KOPT-K1 (cell line): Measurements from ENCODE around the gene MBOAT1.

Experiments
- H3K27ac ChIP-seq: fragments of 200-600 bp; sonication (generic); 2 replicates; pipeline ENCODE4 v1.5.1; 2016; ENCODE audit warnings: antibody characterized with exemption, mild to moderate bottlenecking, low read depth, low read length; ENCODE audit not compliant: poor library complexity, severe bottlenecking
- H3K36me3 ChIP-seq: fragments of 200-600 bp; sonication (generic); 2 replicates; pipeline ENCODE4 v1.5.1; 2017; ENCODE audit warnings: antibody characterized with exemption, mild to moderate bottlenecking, low read length, moderate library complexity; ENCODE audit not compliant: insufficient read depth
- H3K9me3 ChIP-seq: fragments of 200-600 bp; sonication (generic); 2 replicates; pipeline ENCODE4 v1.5.1; 2017; ENCODE audit warnings: antibody characterized with exemption, low read length, mild to moderate bottlenecking; ENCODE audit not compliant: insufficient read depth, poor library complexity, severe bottlenecking

The MBOAT1 gene

DNA sequence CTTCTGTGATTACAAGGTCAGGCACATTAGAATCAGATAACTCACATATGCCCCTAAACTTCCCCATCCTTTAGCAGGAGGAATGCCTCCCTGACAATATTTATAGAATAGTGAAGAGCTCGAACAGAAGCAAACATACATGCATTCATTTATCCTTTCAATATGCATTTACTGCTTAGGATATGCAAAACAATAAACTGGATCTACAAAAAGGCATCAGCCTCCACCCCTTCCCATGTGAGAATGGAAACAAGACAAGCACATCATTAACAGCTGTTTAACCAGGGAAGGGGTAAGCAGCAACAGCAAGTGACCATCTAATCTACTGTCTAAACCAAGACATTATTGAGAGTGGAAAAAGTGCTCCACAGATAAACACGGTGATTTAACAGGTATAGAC, 107.6 kb downstream of the MBOAT1 start:
- Histone ChIP-seq H3K36me3 (peaks cover 40% of the 10 kb centered on the region), H3K27ac (no peak overlapping the region)

DNA sequence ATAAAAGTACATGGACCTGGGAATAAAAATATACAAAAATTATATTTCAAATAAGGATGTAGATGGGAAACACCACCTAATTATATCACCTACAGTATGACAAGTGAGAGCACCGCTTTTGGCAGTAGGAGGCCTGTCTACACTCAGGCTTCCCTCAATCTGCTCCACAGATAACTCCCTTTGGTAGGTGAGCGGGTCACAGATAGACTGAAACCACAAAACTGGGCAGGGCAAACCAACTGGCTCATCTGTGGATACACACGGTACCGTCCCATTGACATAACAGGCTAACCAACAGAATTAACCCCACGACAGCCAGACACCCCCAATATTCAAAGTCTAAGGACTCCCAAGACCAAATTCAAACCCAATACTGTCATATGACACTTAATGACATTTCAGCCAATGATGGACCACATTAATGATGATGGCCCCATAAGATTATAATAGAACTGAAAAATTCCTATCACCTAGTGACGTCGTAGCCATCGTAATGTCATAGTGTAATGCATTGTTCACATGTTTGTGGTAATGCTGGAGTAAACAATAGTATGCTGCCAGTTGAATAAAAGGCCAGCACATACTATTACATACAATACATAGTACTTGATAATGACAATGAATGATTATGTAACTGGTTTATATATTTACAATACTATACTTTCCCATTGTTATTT, 109.7 kb downstream of the MBOAT1 start:
- Histone ChIP-seq H3K9me3 (no peaks in the 10 kb centered on the region), H3K36me3 (peaks cover 20% of the 10 kb centered on the region), H3K27ac (no peak overlapping the region)

More for the DNA sequence above, 107.6 kb downstream of the MBOAT1 start:
- H3K9me3 ChIP-seq: no peaks in the 10 kb centered on the region

DNA sequence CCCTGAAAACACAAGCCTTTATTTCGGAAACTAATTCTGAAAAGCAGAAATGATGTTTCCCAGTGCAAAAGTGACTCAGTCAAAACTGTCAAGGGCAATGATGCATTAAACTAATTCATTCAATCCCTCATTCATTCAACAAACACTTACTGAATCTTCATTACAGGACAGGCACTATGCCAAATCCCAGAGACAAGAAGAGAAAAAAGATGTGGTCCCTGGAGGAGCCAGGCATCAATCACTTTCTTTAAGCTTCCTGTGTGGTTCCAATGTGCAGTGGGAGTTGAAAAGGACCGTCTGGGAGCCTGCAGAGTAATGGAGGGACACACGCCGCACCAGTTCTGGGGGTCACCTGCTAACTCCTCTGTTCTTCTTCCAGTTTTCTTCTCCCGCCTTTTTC, 113.1 kb downstream of the MBOAT1 start:
- Histone ChIP-seq H3K27ac (no peak overlapping the region), H3K36me3 (peaks cover 14% of the 10 kb centered on the region), H3K9me3 (no peaks in the 10 kb centered on the region)

DNA sequence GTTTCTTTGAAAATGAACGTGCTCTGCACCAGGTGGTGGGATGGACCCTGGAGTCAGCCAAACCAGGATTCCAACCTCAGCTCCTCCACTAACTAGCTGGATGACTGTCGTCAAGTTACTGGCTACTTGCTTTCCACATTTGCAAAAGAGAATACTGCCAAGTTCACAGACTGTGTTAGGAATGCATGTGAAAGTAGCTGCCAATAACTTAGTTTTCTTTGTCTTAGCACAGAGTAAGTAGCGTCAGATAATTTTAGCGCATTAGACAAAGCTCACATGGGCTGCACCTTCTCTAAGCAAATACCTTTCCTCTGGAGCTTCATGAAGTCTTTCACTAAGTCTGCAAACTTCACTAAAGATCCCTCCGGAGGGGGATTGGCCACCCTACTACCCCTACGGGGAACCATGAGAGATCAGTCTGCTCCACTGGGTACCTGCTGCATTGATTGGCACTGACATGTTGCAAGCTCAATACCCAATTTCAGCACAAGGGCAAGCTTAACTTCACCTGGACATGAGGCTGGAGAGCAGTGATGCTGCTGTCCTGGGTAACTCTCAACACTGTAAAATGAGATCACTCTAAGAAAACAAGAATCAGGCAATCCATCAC, 113.9 kb downstream of the MBOAT1 start:
- H3K9me3 ChIP-seq: no peaks in the 10 kb centered on the region
- no peak overlapping the region for H3K27ac ChIP-seq

DNA sequence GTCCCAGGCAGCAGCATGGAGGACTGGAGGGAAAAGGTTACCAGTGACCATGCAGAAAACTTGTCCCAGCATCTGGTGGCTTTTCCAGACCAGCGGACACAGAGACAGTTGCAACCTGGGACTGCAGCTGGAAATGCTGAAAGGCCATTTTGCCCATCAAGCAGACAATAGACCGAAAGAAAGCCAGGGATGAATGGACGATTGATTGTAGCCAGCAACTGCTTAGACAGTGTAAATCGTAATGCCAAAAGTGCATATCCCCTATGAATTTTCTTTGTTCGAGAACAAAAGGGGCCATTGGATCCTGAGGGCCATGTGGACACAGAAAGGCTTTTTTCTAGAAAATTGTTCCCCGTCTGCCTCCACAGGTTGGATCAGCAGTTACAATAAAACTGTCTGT, 115.7 kb downstream of the MBOAT1 start:
- Histone ChIP-seq H3K36me3 (peaks cover 7% of the 10 kb centered on the region; the same call in 1 of the 2 replicates), H3K9me3 (no peaks in the 10 kb centered on the region), H3K27ac (no peak overlapping the region)

More for the DNA sequence above, 113.9 kb downstream of the MBOAT1 start:
- H3K36me3 ChIP-seq: peaks cover 13% of the 10 kb centered on the region

DNA sequence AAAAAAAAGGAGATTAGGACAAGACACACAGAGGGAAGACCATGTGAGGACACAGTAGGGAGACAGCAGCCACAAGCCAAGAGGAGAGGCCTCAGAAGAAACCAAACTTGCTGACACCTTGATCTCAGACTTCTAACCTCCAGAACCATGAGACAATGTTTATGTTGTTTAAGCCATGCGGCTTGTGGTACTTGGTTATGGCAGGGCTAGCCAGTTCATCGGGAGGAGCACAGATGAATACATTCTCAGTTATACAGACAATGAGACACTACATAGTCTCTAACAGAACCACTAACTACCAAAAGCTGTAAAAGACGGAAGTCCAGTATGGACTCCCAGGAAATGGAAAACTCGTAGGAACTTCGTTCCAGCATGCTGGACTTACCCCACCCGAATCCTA, 116.8 kb downstream of the MBOAT1 start:
- H3K27ac ChIP-seq: no peak overlapping the region
- H3K9me3 ChIP-seq: no peaks in the 10 kb centered on the region
- H3K36me3 ChIP-seq: no peaks in the 10 kb centered on the region

DNA sequence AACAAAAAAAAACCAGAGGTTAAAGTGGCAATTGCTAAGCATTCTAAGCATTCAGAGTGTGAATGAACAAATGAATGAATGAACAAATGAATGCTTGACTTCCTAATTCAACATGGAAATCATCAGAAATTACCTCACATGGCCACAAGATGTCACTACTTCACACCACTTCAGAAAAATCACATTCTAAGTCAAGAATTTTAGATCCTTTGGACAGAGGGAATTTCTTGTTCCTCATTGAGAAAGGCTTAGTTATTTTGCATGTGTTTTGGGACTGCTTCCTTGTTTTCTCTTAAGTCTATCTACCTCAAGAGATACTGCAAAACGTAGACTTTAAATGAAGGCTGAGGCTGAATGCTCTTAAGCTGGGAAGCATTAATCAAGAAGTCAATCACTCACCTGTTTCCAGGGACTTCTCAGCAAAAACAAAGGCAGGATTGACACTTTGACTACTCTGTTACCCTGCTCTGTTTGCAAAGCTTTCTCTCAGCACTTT, 120.2 kb downstream of the MBOAT1 start:
- Histone ChIP-seq H3K27ac (no peak overlapping the region), H3K36me3 (no peaks in the 10 kb centered on the region), H3K9me3 (peaks cover 4% of the 10 kb centered on the region)

DNA sequence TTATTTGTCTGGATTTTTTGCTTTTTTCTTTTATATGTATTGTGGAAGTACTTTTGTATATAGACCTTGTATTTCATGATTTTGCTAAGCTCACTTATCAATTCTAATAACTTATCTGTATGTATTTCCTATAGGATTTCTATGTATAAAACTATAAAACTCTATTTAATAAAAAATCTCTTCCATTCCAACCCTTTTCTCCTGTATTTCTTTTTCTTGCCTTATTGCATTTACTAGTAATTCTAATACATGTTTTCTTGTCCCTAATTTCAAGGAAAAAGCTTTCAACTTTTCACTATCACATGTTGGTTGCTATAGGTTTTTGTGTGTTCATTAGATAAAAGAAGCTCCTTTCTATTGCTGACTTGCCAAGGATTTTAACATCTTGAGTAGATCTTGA, 125.3 kb downstream of the MBOAT1 start:
- Histone ChIP-seq H3K9me3 (peaks cover 16% of the 10 kb centered on the region), H3K27ac (no peak overlapping the region), H3K36me3 (no peaks in the 10 kb centered on the region)

DNA sequence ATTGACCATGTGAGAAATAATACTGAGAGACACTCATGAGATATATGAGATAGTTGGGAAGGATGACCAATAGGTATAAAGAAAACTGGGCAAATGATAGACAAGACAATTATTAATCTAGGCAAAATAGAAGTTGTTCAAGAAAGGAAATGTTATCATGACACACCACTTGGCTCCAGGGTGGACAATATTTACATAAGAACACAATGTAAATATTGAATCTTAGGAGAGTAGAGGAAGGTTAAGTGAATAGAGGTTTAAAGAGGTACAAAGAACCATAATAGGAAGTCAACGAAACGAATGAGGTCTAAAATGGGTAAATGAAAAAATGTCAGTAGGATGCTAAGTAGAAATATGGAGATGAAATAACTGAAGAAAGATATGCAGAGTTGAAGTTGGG, 126.5 kb downstream of the MBOAT1 start:
- Histone ChIP-seq H3K36me3 (no peaks in the 10 kb centered on the region), H3K9me3 (peaks cover 16% of the 10 kb centered on the region), H3K27ac (no peak overlapping the region)

DNA sequence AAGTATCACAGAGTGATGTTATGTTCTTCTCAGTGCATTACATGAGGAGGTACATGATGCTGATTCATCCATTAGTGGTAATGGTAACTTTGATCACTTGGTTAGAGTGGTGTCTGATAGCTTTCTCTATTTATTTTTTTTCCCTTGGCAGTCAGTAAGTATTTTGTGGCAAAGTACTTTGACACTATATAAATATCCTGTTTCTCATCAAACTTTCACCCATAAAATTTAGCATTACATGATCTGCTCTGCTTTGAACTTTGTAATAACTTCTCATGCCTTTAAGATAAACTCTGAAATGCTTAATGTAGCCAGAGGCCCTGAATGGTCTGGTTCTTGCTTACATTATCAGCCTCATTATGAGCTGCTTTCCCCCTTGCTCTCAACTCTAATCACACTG, 127.9 kb downstream of the MBOAT1 start:
- Histone ChIP-seq H3K9me3 (peaks cover 16% of the 10 kb centered on the region), H3K27ac (no peak overlapping the region), H3K36me3 (no peaks in the 10 kb centered on the region)

DNA sequence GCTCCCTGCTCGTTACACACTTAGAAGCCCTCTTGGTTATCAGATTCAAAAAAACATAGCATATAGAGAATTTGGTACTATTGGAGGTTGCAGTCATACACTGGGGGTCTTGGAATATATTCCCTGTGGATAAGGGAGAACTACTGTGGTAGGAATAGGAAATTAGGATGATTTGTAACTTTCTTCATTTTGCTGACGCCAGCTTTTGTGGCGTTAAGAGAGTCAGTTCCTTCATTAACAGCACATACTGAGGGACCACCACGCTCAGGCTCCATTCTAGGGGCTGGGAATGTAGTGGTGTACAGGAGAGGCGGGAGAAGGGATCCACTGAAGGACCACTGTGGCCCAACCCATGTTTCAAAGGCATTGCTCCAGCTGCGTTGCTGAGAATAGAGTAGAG, 140.3 kb downstream of the MBOAT1 start:
- H3K36me3 ChIP-seq: no peaks in the 10 kb centered on the region
- H3K9me3 ChIP-seq: peaks cover 14% of the 10 kb centered on the region
- no peak overlapping the region for H3K27ac ChIP-seq

DNA sequence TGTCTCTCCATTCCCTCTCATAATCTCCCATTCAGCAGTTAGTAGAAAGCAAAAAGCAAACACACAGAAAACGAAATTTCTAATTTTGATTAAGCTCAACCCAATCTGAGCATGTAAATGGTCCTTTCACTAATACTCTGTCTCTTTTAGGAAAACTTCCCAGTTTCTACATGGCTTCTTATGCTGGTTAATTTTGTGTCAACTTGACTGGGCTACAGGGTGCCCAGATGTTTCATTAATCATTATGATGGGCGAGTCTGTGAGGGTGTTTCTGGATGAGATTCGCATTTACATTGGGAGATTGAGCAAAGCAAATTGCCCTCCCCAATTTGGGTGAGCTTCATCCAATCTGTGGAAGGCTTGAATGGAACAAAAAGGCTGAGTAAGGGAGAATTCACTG, 142.2 kb downstream of the MBOAT1 start:
- Histone ChIP-seq H3K27ac (no peak overlapping the region), H3K9me3 (peaks cover 7% of the 10 kb centered on the region), H3K36me3 (no peaks in the 10 kb centered on the region)

DNA sequence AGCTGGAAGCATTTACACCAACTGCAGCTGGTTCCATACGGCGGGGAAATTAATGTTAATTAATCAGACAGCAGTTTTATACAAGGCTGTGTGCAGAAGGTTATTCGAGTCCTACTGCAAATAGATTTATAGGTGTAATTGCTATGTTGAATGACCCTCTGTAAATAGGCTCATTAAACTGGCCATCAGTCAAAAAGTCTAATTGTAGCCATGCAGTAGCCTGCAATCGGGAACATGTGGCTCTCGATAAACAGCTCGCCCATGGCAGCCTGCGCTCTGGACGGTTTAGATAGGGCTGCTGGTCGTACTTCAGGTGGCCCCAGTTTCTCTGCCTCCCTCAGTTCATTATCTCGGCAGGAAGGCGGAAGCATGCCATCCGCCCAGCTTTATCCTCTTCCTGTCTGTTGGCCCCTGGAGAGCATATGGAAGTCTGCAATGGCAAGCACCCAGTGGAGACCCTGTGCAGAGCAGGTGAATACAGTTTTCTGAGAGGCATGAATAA, 143.2 kb downstream of the MBOAT1 start:
- Histone ChIP-seq H3K9me3 (peaks cover 7% of the 10 kb centered on the region), H3K36me3 (no peaks in the 10 kb centered on the region), H3K27ac (no peak overlapping the region)

DNA sequence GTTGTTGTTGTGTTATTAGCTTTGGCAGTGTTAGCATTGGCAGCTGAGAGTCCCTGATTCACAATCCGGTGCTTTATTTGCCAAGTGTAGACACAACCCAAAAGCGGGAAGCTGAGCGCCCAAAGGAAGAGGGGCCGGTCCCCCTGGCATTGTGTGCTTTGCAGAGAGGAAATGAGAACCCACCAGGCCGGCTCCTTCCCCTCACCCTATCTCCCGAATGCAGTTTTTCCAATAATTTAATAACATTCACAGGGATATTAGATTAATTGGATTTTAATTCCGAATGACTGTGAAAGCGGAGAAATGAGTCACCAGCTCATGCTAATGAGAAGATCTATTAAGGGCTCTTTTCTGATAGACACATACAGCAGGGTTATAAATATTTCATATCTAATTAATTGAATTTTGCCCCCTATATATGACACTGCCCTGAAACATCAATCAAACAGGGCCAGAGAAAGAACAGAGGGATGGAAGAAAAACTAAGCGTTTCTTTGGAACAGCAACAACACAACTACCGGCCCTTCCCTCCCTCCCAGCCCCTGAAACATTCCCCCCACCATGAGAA, 143.8 kb downstream of the MBOAT1 start:
- Histone ChIP-seq H3K27ac (no peak overlapping the region), H3K9me3 (peaks cover 7% of the 10 kb centered on the region), H3K36me3 (no peaks in the 10 kb centered on the region)

DNA sequence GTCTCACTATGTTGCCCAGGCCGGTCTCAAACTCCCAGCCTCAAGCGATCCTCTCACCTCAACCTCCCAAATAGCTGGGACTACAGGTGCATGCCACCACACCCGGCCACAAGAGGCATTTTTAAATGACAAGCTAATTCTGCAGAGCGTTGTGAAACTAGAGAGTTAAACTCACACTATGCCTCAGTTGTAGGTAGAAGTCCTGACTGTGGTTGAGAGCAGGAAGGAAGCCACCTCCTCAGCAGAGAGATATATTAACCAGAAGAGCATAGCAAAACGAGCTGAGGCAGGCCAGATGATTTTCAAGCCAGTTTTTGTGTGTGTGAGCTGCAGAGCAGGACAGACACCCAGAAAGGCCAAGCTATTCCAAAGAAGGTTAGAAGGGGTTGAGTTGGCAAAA, 150.3 kb downstream of the MBOAT1 start:
- H3K36me3 ChIP-seq: no peaks in the 10 kb centered on the region
- no peaks in the 10 kb centered on the region for H3K9me3 ChIP-seq
- no peak overlapping the region for H3K27ac ChIP-seq
